ENCODE measurements around the gene BRCA2.
"Not testable (repeated sequence)": the region's sequence is repeated elsewhere in the genome, so short reads cannot be mapped to it uniquely, and the experiment has no call there.

The BRCA2 gene

GRCh38 chr13:32310134-32310706, 5.1 kb upstream of the BRCA2 start:
- peak; percentile 29 for DNase-seq

GRCh38 chr13:32311188-32311897, 4.0 kb upstream of the BRCA2 start:
- no peak for DNase-seq

GRCh38 chr13:32314271-32315237, 754 bp upstream of the BRCA2 start:
- peak; percentile 31 for DNase-seq

GRCh38 chr13:32316028-32316339, 676 bp downstream of the BRCA2 start:
- DNase-seq: no peak

GRCh38 chr13:32316501-32316900, 1.2 kb downstream of the BRCA2 start:
- no peak for DNase-seq

- no peak for DNase-seq
Measured at GRCh38 chr13:32317716-32318465, 2.6 kb downstream of the BRCA2 start.

- DNase-seq: no peak
Measured at GRCh38 chr13:32320528-32320927, 5.2 kb downstream of the BRCA2 start.

GRCh38 chr13:32323912-32324311, 8.6 kb downstream of the BRCA2 start:
- no peak for DNase-seq

GRCh38 chr13:32330441-32330840, 15.1 kb downstream of the BRCA2 start:
- DNase-seq: no peak

GRCh38 chr13:32334671-32335070, 19.4 kb downstream of the BRCA2 start:
- DNase-seq: no peak

GRCh38 chr13:32340914-32341313, 25.6 kb downstream of the BRCA2 start:
- no peak for DNase-seq

GRCh38 chr13:32347651-32348050, 32.3 kb downstream of the BRCA2 start:
- DNase-seq: no peak

- not testable (repeated sequence) for DNase-seq
Measured at GRCh38 chr13:32350839-32351441, 35.6 kb downstream of the BRCA2 start.

- DNase-seq: no peak
Measured at GRCh38 chr13:32354040-32354439, 38.7 kb downstream of the BRCA2 start.

GRCh38 chr13:32355935-32356334, 40.6 kb downstream of the BRCA2 start:
- not testable (repeated sequence) for DNase-seq

- DNase-seq: no peak
Measured at GRCh38 chr13:32362574-32362973, 47.3 kb downstream of the BRCA2 start.

- DNase-seq: no peak
Measured at GRCh38 chr13:32370805-32371204, 55.5 kb downstream of the BRCA2 start.

- no peak for DNase-seq
Measured at GRCh38 chr13:32376642-32377415, 61.5 kb downstream of the BRCA2 start.

GRCh38 chr13:32378012-32378411, 62.7 kb downstream of the BRCA2 start:
- DNase-seq: no peak

- DNase-seq: no peak
Measured at GRCh38 chr13:32381539-32381938, 66.2 kb downstream of the BRCA2 start.

- no peak for DNase-seq
Measured at GRCh38 chr13:32383836-32384618, 68.7 kb downstream of the BRCA2 start.

Data from left hindlimb (tissue), 1 donor.